Stimulated activated CD8-positive, alpha-beta memory T cell treated with anti-CD3 and anti-CD28 coated beads, Interleukin-4, amount 100 ng/mL, for 24 hours (primary cell): ENCODE results near the gene OST4.
"Not testable (repeated sequence)": the region's sequence is repeated elsewhere in the genome, so short reads cannot be mapped to it uniquely, and the experiment has no call there.

Source experiments
- DNase-seq: peaks from one replicate; pipeline ENCODE4 v3.0.0-alpha.2; 2020; ENCODE audit warnings: low read depth

OST4 gene

GRCh38 chr2:27071277-27071989 lies at the start of gene OST4:
Gene OST4, minus strand, starts transcription at chr2:27071654.
- peak; percentile 91 for DNase-seq

- DNase-seq = not testable (repeated sequence)
Measured at GRCh38 chr2:27119330-27119670, 47.8 kb upstream of the OST4 start.

- DNase-seq = no peak
Measured at GRCh38 chr2:27118525-27119329, 47.3 kb upstream of the OST4 start, which contains the start of gene CGREF1. Gene CGREF1, minus strand, starts transcription at chr2:27119128. Its CDS starts 14,762 bp downstream, at chr2:27104366.

- no peak for DNase-seq
Measured at GRCh38 chr2:27117995-27118524, 46.6 kb upstream of the OST4 start.

- no peak for DNase-seq
Measured at GRCh38 chr2:27115519-27115918, 44.1 kb upstream of the OST4 start.

GRCh38 chr2:27111392-27112078 lies 40.1 kb upstream of the OST4 start:
- not testable (repeated sequence) for DNase-seq

- not testable (repeated sequence) for DNase-seq
Measured at GRCh38 chr2:27110603-27111352, 39.3 kb upstream of the OST4 start.

GRCh38 chr2:27109083-27109482 lies 37.6 kb upstream of the OST4 start:
- DNase-seq = no peak

GRCh38 chr2:27108221-27108620 lies 36.8 kb upstream of the OST4 start:
- DNase-seq = no peak

- no peak for DNase-seq
Measured at GRCh38 chr2:27105981-27106380, 34.5 kb upstream of the OST4 start.

GRCh38 chr2:27102329-27102728 lies 30.9 kb upstream of the OST4 start:
- no peak for DNase-seq

- DNase-seq = no peak
Measured at GRCh38 chr2:27100036-27100435, 28.6 kb upstream of the OST4 start.

GRCh38 chr2:27099334-27099955 lies 28.0 kb upstream of the OST4 start:
- no peak for DNase-seq

- no peak for DNase-seq
Measured at GRCh38 chr2:27097341-27097740, 25.9 kb upstream of the OST4 start.

- DNase-seq = no peak
Measured at GRCh38 chr2:27096748-27097297, 25.4 kb upstream of the OST4 start.

GRCh38 chr2:27095745-27096651 lies 24.5 kb upstream of the OST4 start:
- no peak for DNase-seq

GRCh38 chr2:27095427-27095744 lies 23.9 kb upstream of the OST4 start:
- DNase-seq = no peak

GRCh38 chr2:27094353-27094984 lies 23.0 kb upstream of the OST4 start:
- DNase-seq = no peak
